GM18511 (cell line): ENCODE measurements around the gene CD96.
A peak's percentile ranks its signal among the peaks of the same experiment; 100 is the strongest.

Experiments used
- ATAC-seq: cut with Tn5 transposase; IDR thresholded peaks from one replicate; pipeline ENCODE4 v1.9.1; 2021; ENCODE audit warnings: mild to moderate bottlenecking, moderate library complexity; ENCODE audit not compliant: unreplicated experiment

CD96 gene

DNA sequence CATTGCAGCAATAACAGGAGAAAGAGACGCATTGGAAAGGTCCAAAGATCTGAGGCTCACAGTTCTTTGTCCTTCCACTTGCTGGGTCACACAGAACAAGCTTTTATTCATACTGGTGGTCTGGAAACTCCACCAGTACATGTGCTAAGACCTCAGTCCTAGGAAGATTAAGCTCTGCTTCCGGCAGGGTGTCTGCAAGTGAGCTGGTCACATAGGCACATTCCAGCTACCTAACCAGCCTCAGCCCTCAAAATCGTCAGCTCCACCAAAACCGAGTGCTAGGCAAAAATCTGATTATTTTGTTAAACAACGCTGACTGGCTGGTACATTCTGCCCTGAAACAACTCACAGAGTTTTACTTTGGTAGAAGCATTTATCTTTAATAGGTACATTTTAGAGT is 50.9 kb downstream of the CD96 start:
- no peak for ATAC-seq

DNA sequence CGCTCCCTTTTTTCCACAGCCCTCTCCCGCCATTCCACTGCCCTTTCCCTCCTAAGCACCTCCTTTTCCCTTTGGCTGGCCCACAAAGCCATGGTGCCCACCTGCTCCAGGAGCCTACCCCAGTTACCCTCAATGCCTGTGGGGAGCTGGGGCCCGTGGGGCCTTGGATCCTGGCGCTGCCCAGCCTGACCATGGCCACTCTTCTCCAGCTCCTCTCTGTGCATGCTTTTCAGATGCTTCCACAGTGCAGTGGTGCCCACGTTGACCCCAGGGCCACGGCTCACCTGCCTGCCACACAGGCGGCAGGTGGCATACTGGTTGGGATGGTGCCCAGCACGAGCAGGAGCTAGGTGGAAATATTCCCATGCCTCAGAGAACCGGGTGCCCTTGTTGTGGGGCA is 51.7 kb downstream of the CD96 start:
- no peak for ATAC-seq

DNA sequence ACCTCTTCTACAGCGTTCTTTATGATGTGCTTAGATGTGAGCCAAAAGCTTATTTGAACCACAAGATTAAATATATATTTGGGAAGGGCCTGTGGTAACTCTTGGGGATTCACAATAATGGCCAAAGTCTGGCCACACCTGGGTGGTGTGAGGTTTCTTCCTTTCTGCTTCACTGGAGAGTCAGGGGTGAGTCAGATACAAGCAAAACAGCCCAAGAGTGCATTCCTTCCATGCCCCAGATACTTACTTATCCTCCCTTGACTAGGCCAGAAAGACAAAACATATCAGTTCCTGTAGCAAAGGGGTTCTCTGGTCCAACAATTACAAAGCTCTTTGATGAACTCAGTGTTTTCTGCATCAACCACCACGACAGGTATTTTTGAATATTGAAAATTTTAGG is 52.2 kb downstream of the CD96 start:
- peak; percentile 71 for ATAC-seq

DNA sequence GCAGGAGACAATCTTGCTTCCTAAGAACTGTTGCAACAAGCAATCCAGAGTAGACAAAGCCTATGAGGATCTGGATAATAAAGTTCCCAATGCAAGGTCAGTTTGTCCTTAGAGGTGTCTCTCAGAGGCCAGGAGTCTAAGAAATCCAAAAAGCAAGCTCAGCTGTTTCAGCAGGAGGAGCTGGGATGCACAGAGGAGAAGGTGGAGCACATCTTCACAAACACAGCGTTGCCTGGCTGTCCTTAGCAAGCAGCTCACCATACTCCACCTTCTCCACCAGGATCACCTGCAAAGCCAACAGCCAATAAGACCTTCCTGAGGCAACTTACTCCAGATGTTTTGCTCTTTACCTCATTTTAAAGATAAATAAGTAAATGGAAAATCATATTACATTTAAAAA is 52.8 kb downstream of the CD96 start:
- no peak for ATAC-seq

GRCh38 chr3:111595232-111595631 is 53.2 kb downstream of the CD96 start, which contains the start of gene ZBED2:
TSS of gene ZBED2 (minus strand) at chr3:111595346. CDS start at chr3:111594201, 1,145 bp downstream.
- ATAC-seq, result peak; percentile 64

DNA sequence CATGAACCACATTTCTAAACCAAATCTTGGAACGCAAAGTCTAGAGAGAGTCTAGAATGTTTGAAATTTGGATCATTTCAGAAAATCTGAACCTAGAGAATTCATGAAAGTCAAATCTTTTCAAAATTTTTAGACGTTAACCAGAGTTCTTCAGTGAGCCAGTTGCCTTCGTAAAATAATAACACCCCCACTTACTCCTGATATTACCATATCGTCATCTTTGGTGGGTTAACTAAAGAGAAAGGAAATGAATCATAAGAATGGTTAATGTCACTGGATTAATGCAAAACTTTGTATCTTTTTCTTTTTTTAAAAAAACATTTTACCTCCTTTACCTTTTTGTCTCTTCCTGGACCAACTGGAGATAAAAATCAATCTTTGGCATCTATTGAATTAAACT is 54.3 kb downstream of the CD96 start:
- no peak for ATAC-seq

DNA sequence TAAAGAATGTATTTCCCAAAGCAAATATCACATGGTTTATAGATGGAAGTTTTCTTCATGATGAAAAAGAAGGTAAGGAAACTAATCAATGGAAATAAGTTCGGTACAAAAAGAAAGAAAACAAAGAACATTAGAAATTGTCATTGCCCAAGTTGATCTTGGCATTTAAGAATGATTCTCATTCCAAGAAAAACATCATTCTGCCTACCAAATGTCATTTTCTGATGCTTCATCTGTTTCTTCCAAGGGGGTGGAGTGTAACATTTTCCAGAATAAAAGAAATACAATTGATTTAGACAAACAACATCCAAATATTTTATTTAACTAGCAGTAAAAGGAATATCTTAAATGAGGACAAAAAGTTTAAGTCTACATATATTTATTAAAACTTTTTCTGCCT is 56.1 kb downstream of the CD96 start:
- no peak for ATAC-seq

DNA sequence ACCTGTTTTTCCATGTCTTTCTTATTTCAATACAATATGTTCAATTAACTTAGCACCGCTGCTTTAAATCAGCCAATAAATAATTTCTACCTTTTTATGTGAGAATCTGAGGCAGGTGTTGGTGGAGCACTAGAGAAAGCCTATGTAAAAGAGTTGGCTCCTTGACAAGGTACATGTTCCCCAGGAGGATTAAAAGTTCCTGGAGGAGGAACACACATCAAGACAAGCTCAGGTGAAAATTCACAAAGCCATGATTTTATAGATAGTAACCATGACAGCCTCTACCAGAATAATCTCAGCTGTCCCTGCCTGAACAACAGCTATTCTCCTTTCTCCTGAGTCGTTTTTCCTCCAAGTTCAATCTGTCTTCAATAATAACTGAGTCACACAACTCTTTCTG is 56.6 kb downstream of the CD96 start:
- ATAC-seq, result no peak

GRCh38 chr3:111601810-111602209 is 59.8 kb downstream of the CD96 start:
- no peak for ATAC-seq

DNA sequence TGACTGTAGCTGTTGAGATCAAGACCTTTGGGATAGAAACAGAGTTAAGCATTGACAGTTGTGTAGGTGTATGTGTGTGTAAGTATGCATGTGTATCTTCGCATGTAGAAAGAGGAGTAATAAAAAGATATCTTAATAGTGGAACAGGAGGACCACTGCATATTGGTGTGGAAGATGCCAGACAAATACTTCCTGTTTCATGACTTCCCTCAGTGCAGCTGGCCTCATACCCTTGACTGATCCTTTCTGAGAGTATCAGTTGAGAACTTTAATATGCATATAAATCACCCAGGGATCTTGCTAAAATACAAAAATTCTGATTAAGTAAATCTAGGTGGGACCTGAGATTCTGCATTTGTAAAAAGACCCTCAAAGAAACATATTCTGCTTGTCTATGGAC is 61.7 kb downstream of the CD96 start:
- ATAC-seq, result peak; percentile 71

DNA sequence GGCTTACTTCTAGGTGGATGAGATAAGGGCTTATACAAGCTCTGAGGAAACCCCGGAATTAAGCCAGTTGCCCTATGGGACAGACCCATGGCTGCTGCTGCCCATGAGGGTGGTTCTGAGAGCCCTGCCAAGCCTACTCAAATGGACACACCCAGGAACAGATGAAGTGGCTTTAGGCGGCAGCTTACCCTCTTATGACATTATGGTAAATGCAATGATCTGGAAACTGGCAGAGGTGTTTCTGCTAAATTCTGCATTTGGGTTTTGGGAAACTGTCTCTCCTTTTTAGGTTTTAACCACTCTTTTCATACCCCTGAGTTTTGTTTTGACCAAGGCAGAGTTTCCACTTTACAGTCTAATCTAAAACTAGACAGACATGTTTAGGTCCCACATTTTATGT is 62.1 kb downstream of the CD96 start:
- peak; percentile 33 for ATAC-seq

DNA sequence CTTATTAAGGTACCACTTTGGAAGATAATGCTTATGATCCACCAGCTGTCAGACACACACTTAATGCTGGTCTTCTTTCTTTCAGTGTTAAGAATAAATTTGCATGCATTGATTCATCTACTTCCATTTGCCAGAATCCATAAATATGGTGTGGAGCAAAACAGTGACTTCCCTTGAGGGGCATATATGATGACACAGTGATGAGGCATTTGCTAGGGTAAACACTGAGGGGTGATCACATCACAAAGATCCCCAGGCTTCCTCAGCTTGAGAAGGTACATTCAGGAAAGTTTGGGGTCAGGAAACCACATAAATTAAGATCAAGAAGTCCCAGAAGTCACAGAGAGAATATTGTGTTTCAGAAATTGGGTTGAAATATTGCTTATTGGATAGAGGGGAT is 63.0 kb downstream of the CD96 start:
- no peak for ATAC-seq

DNA sequence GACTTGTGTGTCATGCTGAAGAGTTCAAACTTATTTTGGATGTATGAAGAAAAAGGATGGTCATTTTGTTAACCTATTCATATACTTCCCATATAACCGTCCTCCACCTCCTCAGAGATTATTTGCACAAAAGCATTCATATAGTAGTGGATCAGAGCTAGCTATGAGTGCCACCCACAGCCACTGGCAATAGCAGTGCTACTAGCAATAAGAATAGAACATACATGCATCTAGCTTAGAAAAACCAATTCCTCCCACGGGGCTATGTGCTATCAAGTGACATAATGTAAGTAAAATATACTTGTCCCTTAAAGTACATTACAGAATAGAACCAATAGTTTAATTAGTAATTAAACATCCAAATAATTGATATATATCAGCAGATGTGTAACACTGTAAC is 63.5 kb downstream of the CD96 start:
- no peak for ATAC-seq

DNA sequence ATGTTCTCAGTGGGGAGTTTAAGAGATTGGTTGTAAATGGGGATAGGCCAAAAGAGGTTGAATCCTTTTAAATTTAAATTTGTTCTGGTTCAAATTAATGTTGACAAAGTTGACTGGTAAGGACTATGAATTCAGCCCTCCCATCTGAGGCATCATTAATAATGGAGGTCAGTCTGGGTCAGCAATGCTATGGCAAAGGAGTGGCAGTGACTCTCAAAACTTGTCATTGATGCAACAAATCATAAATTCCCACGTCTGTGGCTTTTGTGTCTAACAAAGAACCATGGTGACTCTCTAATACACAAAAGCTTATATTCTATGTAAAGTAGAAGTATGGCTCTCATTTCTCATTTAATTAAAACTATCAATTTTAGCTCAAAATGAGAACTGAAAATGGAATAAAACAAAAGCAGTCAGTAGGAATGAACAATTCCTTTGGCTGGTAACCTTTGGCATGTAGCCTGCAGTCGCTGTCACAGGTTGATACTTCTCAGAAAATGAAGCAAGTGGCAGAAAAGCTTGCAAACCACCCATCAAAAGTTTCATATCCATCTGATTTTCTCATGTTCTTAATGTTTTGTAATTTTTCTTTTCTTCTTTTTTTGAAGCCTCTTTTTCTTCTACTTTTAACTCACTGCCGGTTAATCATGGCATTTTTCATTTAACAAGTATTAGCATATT is 65.4 kb downstream of the CD96 start:
- no peak for ATAC-seq

GRCh38 chr3:111608383-111608782 is 66.4 kb downstream of the CD96 start:
- ATAC-seq, result no peak

DNA sequence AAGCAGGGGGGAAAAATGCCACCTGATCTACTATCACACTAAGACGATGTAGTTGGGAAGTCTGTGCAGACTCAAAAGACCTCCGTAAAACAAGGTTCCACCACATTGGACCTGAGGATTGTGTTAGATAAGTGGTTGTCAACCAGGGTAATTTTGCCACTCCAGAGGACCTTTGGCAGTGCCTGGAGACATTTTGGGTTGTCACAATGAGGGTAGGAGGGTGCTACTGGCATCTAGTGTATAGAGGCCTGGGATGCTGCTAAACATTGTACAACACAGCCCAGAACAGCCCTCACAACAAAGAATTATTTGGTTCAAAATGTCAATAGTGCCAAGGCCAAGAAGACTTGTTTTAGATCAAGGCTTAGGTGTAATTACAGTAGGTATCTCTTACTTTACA is 67.7 kb downstream of the CD96 start:
- ATAC-seq, result no peak

DNA sequence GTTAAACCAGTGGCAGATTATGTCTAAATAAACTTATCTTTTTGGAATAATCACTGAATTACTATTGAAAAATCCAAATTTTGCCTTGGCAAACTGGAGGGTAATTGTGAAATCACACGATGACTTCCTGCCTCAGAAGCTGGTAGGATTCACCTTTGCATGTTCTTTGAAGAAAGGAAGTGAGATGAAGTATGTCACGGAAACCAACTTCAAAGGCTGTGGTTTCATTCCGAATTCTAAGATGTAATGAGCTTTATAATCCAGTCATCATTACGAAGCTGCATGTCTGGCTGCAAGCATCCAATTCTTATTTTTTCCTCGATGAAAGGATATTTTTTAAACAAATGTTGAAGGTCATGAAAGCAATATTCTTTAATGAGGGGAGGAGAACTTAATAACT is 68.2 kb downstream of the CD96 start:
- peak; percentile 94 for ATAC-seq

DNA sequence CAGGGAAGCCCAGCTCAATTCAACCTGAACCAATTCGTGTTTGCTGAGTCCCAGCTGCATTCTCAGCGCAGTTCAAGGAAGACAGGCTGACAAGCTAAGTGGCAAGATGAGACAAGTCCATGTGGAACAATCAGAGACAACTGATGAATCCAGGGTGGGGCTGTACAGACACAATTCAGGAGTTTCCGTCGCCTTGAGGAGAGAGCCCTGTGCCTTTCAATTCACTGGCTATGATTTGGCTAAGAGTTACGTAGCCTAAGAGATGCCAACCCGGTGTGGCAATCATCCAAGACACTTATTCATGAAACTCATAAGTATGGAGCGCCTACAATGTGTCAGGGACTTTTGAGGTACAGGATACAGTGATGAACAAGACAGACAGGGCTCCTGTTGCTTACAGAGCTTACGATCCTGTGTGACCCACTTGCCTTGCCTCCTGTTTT is 68.6 kb downstream of the CD96 start:
- ATAC-seq, result peak; percentile 41

- no peak for ATAC-seq
These were observed 71.3 kb downstream of the CD96 start for GRCh38 chr3:111613294-111613693.

DNA sequence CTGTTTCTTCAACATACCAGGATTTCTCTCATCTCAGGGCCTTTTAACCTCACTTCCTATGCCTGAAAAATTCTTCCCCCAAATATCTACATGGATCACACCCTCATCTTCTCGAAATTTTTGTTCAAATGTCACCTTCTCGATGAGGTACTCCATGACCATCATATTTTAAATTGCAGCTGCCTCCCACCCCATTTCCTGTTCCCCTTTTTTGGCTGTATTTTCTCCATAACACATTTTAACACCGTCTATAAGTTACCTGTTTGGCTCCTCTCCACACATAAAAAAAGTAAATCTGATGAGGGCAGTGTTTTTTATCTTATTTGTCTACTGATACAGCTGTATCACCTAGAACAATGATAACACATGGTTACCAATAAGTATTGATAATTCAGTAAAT is 73.9 kb downstream of the CD96 start:
- no peak for ATAC-seq

- peak; percentile 88 for ATAC-seq
These were observed 74.6 kb downstream of the CD96 start for GRCh38 chr3:111616417-111617105.

- ATAC-seq, result no peak
These were observed 75.4 kb downstream of the CD96 start for GRCh38 chr3:111617406-111617805.
